Loucy (cell line): Measurements from ENCODE around the gene SKOR1.

ENCODE experiments used
- EZH2phosphoT487 ChIP-seq: fragments of 200-600 bp; IDR thresholded peaks from 2 replicates; pipeline ENCODE4 v1.6.1; 2018; ENCODE audit warnings: antibody characterized with exemption, mild to moderate bottlenecking, moderate library complexity, borderline replicate concordance
- TF ChIP-seq, protein P1 (sequence below): fragments of 200-600 bp; sonication (generic); conservative IDR thresholded peaks from 2 replicates; pipeline ENCODE4 v1.5.1; 2014; ENCODE audit warnings: mild to moderate bottlenecking, antibody characterized with exemption, low read length

DNA sequence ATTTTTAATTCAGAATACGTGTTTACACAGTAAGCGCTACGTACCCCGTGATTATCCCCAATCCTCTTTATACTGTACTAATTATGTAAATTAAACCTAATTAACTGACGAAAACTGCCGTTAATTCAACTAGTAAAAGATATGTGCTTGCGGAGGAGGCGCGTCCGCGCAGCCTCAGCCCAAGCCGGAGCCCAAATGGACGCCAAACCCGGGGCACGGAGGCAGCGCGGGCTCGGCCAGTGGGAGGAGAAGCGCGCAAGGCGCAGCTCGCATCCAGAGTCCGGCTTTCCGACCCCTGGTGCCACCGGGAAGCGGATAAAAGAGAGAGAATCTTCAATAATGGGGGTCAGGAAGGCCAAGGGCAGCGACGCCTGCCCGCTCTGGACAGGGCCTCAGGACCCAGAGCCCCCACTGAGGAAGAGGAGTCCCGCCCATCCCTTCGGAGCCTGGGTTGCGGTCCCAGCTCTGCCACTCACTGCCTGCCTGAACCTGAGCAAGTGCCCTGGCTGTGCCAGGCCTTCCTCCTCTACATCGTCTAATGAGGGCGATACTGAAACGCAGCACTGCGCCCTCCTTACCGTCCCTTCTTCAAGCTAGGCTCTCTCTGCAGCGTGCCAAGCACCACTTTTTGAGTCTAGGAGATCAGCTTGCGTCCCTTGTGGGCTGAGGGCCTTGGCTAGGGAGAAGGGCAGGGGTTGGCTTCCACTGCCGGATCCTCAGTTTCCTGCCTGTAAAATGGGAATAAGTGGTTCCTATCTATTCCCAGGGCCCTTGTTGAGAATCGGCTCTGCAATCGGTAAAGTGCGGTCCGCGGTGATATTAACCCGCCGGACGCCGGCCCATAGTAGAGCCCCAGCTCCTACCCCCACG, 5.0 kb upstream of the SKOR1 start:
- TF ChIP-seq, protein P1, sequence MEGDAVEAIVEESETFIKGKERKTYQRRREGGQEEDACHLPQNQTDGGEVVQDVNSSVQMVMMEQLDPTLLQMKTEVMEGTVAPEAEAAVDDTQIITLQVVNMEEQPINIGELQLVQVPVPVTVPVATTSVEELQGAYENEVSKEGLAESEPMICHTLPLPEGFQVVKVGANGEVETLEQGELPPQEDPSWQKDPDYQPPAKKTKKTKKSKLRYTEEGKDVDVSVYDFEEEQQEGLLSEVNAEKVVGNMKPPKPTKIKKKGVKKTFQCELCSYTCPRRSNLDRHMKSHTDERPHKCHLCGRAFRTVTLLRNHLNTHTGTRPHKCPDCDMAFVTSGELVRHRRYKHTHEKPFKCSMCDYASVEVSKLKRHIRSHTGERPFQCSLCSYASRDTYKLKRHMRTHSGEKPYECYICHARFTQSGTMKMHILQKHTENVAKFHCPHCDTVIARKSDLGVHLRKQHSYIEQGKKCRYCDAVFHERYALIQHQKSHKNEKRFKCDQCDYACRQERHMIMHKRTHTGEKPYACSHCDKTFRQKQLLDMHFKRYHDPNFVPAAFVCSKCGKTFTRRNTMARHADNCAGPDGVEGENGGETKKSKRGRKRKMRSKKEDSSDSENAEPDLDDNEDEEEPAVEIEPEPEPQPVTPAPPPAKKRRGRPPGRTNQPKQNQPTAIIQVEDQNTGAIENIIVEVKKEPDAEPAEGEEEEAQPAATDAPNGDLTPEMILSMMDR, result no peak
- TF ChIP-seq EZH2phosphoT487, result no peak
